DND-41 (cell line): ENCODE results near the gene FGR.

Source experiments
- EZH2 ChIP-seq: IDR thresholded peaks from 3 replicates; pipeline ENCODE4 v1.6.1; 2012; ENCODE audit warnings: borderline replicate concordance, low read depth, mild to moderate bottlenecking, moderate library complexity, low read length, inconsistent platforms; ENCODE audit not compliant: severe bottlenecking
- TF ChIP-seq, protein P1 (sequence below): IDR thresholded peaks from 2 replicates; pipeline ENCODE4 v1.5.1; 2012; ENCODE audit warnings: borderline replicate concordance, low read length, moderate library complexity, mild to moderate bottlenecking; ENCODE audit not compliant: poor library complexity, severe bottlenecking; ENCODE audit errors: extremely low read depth

DNA sequence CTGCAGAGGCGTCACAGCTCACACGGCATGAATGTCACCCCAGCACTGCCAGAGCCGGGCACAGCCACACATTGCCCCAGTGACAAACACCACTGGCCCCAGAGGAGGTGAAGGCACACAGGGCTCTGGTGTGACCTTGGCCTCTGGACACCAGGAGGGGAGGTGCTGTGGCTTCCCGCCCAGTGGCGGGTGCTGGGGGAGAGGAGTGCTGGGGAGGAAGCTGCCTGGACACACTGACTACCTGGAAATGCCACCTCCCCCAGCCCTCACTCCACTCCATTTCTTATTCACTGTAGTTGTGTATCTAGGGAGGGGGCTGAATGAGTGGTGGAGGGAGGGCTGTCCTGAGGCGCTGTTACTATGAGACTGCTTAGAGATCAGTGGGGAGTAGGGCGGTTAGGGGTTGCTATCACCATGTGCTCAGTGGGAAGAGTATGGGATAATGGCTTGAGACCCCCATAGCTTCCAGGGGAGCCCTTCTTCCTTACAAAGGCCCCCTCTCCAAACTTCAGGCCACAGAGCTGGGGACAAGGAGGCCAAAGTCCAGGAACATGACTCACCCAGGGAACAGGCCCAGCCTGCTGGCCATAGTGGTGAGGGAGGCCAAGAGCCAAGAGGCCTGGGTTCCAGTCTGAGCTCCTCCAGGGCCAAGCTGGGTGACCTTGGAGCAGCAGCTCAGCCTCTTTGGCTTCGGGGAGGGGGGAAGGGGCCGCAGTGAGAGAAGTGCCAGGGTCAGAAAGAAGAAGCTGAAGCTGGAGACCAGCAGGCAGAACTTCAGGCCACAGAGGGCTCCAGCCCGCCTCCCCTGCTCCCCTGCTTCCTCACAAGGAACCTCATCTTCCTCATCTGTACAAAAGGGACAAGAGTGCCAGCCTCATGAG, 71.2 kb downstream of the FGR start:
- TF ChIP-seq, protein P1, sequence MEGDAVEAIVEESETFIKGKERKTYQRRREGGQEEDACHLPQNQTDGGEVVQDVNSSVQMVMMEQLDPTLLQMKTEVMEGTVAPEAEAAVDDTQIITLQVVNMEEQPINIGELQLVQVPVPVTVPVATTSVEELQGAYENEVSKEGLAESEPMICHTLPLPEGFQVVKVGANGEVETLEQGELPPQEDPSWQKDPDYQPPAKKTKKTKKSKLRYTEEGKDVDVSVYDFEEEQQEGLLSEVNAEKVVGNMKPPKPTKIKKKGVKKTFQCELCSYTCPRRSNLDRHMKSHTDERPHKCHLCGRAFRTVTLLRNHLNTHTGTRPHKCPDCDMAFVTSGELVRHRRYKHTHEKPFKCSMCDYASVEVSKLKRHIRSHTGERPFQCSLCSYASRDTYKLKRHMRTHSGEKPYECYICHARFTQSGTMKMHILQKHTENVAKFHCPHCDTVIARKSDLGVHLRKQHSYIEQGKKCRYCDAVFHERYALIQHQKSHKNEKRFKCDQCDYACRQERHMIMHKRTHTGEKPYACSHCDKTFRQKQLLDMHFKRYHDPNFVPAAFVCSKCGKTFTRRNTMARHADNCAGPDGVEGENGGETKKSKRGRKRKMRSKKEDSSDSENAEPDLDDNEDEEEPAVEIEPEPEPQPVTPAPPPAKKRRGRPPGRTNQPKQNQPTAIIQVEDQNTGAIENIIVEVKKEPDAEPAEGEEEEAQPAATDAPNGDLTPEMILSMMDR, result no peak
- TF ChIP-seq EZH2, result no peak
